ENCODE measurements around the gene CDRT15. TPM values are rescaled to one million over a fixed set of nuclear protein-coding genes. Genes with fewer than 3 reads are reported as not detected.

CDRT15 gene
- total RNA-seq, 4 donors from 2014 or later = not detected

- WGBS, 2 donors (ENCODE audit: low coverage in 1 of 2) = 95% methylated on average over 5 of the region's 5 CpGs; no CpG with 5 or more reads in 1 of the 2 donors
Observed at GRCh38 chr17:14207791-14208190, 28.9 kb downstream of the CDRT15 start.

GRCh38 chr17:14206891-14207290 lies 29.8 kb downstream of the CDRT15 start:
- in situ Hi-C loops (cut with MboI; ENCODE audit: low pct_ligation_motif_present in 1 of 4, low pct_unique_long_range_greater_than_20kb in 1 of 4, low sequenced_read_pairs in 3 of 4) = no loop called here
- TF ChIP-seq EP300 (IDR thresholded peaks at IDR 0.05; ENCODE audit: low read depth) (no peak), POLR2A (IDR thresholded peaks at IDR 0.05) (no peak), CTCF (IDR thresholded peaks at IDR 0.05) (no peak), POLR2AphosphoS5 (IDR thresholded peaks at IDR 0.05) (no peak)
- 96 to 100% methylated on average over 1 to 29 of the region's 29 CpGs for WGBS, 2 donors (ENCODE audit: low coverage in 1 of 2)

More at GRCh38 chr17:14207791-14208190, 28.9 kb downstream of the CDRT15 start:
- no peak overlapping the region for H3K4me3 ChIP-seq
- H3K27me3 ChIP-seq = no peaks in the 10 kb centered on the region
- in situ Hi-C loops (cut with MboI; ENCODE audit: low pct_ligation_motif_present in 1 of 4, low pct_unique_long_range_greater_than_20kb in 1 of 4, low sequenced_read_pairs in 3 of 4) = no loop called here
- H3K36me3 ChIP-seq = peaks cover 0 to 9% (median 2%) of the 10 kb centered on the region in 4 donors
- DNase-seq = no peak
- H3K27ac ChIP-seq = no peak overlapping the region
- H3K9me3 ChIP-seq = no peaks in the 10 kb centered on the region
- intact Hi-C loops (cut with DNase I; ENCODE audit: low total_unique reads) = no loop called here
- peaks cover 0 to 7% (median 0%) of the 10 kb centered on the region in 4 donors for H3K4me1 ChIP-seq
- no peak for TF ChIP-seq EP300 (IDR thresholded peaks at IDR 0.05; ENCODE audit: low read depth)
- no peak for TF ChIP-seq POLR2AphosphoS5 (IDR thresholded peaks at IDR 0.05)
- no peak for TF ChIP-seq POLR2A (IDR thresholded peaks at IDR 0.05)
- no peak for TF ChIP-seq CTCF (IDR thresholded peaks at IDR 0.05)

GRCh38 chr17:14205992-14206461 lies 30.6 kb downstream of the CDRT15 start:
- H3K4me1 ChIP-seq = peaks cover 5 to 17% (median 8%) of the 10 kb centered on the region in 4 donors
- in situ Hi-C loops (cut with MboI; ENCODE audit: low pct_ligation_motif_present in 1 of 4, low pct_unique_long_range_greater_than_20kb in 1 of 4, low sequenced_read_pairs in 3 of 4) (no loop called here), intact Hi-C loops (cut with DNase I; ENCODE audit: low total_unique reads) (no loop called here)
- H3K36me3 ChIP-seq = peaks cover 0 to 9% (median 2%) of the 10 kb centered on the region in 4 donors
- TF ChIP-seq POLR2AphosphoS5 (IDR thresholded peaks at IDR 0.05) = peak in 1 of 3 donors; percentile 24
- no peak for TF ChIP-seq POLR2A (IDR thresholded peaks at IDR 0.05)
- no peaks in the 10 kb centered on the region for H3K9me3 ChIP-seq
- 62% methylated on average over 13 of the region's 13 CpGs; no CpG with 5 or more reads in 1 of the 2 donors for WGBS, 2 donors (ENCODE audit: low coverage in 1 of 2)
- peak; percentile 78 for DNase-seq
- H3K4me3 ChIP-seq = no peak overlapping the region
- peak overlapping the region in 1 of 4 donors; percentile 55 for H3K27ac ChIP-seq
- no peaks in the 10 kb centered on the region for H3K27me3 ChIP-seq

More at GRCh38 chr17:14206891-14207290, 29.8 kb downstream of the CDRT15 start:
- DNase-seq = no peak
- peaks cover 0 to 9% (median 2%) of the 10 kb centered on the region in 4 donors for H3K36me3 ChIP-seq
- peaks cover 0 to 8% (median under 1%) of the 10 kb centered on the region in 4 donors for H3K4me1 ChIP-seq
- H3K27me3 ChIP-seq = no peaks in the 10 kb centered on the region
- no peaks in the 10 kb centered on the region for H3K9me3 ChIP-seq
- no peak overlapping the region for H3K4me3 ChIP-seq
- H3K27ac ChIP-seq = no peak overlapping the region
- intact Hi-C loops (cut with DNase I; ENCODE audit: low total_unique reads) = no loop called here

GRCh38 chr17:14205380-14205779 lies 31.3 kb downstream of the CDRT15 start:
- Histone ChIP-seq H3K27me3 (no peaks in the 10 kb centered on the region), H3K9me3 (no peaks in the 10 kb centered on the region), H3K4me3 (no peak overlapping the region), H3K4me1 (peaks cover 5 to 23% (median 14%) of the 10 kb centered on the region in 4 donors), H3K27ac (no peak overlapping the region), H3K36me3 (peaks cover 0 to 9% (median 2%) of the 10 kb centered on the region in 4 donors)
- intact Hi-C loops (cut with DNase I; ENCODE audit: low total_unique reads) = no loop called here
- DNase-seq = no peak
- TF ChIP-seq POLR2AphosphoS5 (IDR thresholded peaks at IDR 0.05) (no peak), CTCF (IDR thresholded peaks at IDR 0.05) (no peak), POLR2A (IDR thresholded peaks at IDR 0.05) (no peak), EP300 (IDR thresholded peaks at IDR 0.05; ENCODE audit: low read depth) (no peak)
- in situ Hi-C loops (cut with MboI; ENCODE audit: low pct_ligation_motif_present in 1 of 4, low pct_unique_long_range_greater_than_20kb in 1 of 4, low sequenced_read_pairs in 3 of 4) = no loop called here
- WGBS, 2 donors (ENCODE audit: low coverage in 1 of 2) = 89 to 100% methylated on average over 2 to 10 of the region's 10 CpGs
